ENCODE results near the gene ADAMTS13.

- no peak for TF ChIP-seq CTCF (conservative IDR thresholded peaks at IDR 0.05 in 1 of 2, IDR thresholded peaks at IDR 0.05 in 1 of 2; ENCODE audit: low read depth in 1 of 2, low read length in 2 of 2)
- peak; percentile 49 for TF ChIP-seq EZH2 (IDR thresholded peaks at IDR 0.05; ENCODE audit: low read length, missing control alignments)
Measured at GRCh38 chr9:133427658-133428348, 5.6 kb downstream of the ADAMTS13 start.
